Breast epithelium (tissue), 3 donors: ENCODE results near the gene KCNJ1.

Experiments used
- POLR2A ChIP-seq: fragments of 450-650 bp; IDR thresholded peaks from one replicate; pipeline ENCODE4 v1.6.1; 2016; ENCODE audit warnings: antibody characterized with exemption, mild to moderate bottlenecking, moderate library complexity
- TF ChIP-seq, protein P1 (sequence below), 3 donors: fragments of 450-650 bp; IDR thresholded peaks; one replicate each; pipeline ENCODE4 v1.5.1; 2016 to 2017; ENCODE audit warnings: antibody characterized with exemption in 3 of 3, mild to moderate bottlenecking in 3 of 3, moderate library complexity in 3 of 3

DNA sequence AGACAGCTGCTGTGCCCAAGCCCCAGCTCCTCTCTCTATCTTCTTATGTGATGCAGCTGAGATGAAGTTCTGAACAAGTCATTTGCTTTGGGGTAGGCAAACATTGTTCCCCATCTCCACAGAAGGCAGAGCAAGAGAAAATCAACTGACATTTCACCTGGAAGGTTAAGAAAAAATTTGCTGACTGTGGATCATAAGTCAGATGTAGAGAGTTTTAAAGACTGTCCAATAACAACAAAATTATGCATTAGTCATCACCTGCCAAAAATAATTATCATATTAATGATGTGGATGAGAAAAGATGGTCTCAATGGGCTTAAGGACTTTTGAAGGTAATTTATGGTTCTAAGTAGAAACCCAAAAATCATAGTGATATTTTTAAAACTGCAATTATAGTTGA lies 59.2 kb downstream of the KCNJ1 start:
- TF ChIP-seq, protein P1, sequence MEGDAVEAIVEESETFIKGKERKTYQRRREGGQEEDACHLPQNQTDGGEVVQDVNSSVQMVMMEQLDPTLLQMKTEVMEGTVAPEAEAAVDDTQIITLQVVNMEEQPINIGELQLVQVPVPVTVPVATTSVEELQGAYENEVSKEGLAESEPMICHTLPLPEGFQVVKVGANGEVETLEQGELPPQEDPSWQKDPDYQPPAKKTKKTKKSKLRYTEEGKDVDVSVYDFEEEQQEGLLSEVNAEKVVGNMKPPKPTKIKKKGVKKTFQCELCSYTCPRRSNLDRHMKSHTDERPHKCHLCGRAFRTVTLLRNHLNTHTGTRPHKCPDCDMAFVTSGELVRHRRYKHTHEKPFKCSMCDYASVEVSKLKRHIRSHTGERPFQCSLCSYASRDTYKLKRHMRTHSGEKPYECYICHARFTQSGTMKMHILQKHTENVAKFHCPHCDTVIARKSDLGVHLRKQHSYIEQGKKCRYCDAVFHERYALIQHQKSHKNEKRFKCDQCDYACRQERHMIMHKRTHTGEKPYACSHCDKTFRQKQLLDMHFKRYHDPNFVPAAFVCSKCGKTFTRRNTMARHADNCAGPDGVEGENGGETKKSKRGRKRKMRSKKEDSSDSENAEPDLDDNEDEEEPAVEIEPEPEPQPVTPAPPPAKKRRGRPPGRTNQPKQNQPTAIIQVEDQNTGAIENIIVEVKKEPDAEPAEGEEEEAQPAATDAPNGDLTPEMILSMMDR (IDR thresholded peaks at IDR 0.05): no peak
- TF ChIP-seq POLR2A: no peak
